ENCODE measurements around the gene ETFB. TPM values are rescaled to one million over a fixed set of nuclear protein-coding genes. Genes with fewer than 3 reads are reported as not detected.

ETFB gene
- total RNA-seq, 1 experiment from 2014 or later = 140 TPM

- no peak for TF ChIP-seq SIN3A (IDR thresholded peaks at IDR 0.05; ENCODE audit: low read depth)
- TF ChIP-seq EGR1 (IDR thresholded peaks at IDR 0.05; ENCODE audit: low read depth) = no peak
- no peak for TF ChIP-seq FOSL1 (IDR thresholded peaks at IDR 0.05; ENCODE audit: low read depth)
- TF ChIP-seq, protein P1, sequence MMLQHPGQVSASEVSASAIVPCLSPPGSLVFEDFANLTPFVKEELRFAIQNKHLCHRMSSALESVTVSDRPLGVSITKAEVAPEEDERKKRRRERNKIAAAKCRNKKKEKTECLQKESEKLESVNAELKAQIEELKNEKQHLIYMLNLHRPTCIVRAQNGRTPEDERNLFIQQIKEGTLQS (IDR thresholded peaks at IDR 0.05) = no peak
- TF ChIP-seq ELF1 (IDR thresholded peaks at IDR 0.05; ENCODE audit: borderline replicate concordance, low read depth) = no peak
- no peak for TF ChIP-seq YY1 (IDR thresholded peaks at IDR 0.05; ENCODE audit: extremely low read depth, insufficient replicate concordance, low read depth, low read length)
- no peak for TF ChIP-seq EZH2 (IDR thresholded peaks at IDR 0.05)
- no peak for TF ChIP-seq REST (IDR thresholded peaks at IDR 0.05; ENCODE audit: low read depth)
- no peak for TF ChIP-seq POLR2AphosphoS5 (IDR thresholded peaks at IDR 0.05; ENCODE audit: low read depth, low read length)
- TF ChIP-seq JUND (IDR thresholded peaks at IDR 0.05) = no peak
- no peak for TF ChIP-seq POLR2A (IDR thresholded peaks at IDR 0.05; ENCODE audit: borderline replicate concordance, extremely low read depth, insufficient read depth, insufficient read length)
- no peak for TF ChIP-seq ZBTB33 (IDR thresholded peaks at IDR 0.05; ENCODE audit: extremely low read depth, insufficient replicate concordance, low read length)
- no peak for TF ChIP-seq CTCF (IDR thresholded peaks at IDR 0.05 in 2 of 3, conservative IDR thresholded peaks at IDR 0.05 in 1 of 3; ENCODE audit: borderline replicate concordance in 1 of 3, insufficient read depth in 1 of 3, low read depth in 2 of 3, low read length in 2 of 3)
- no peak for TF ChIP-seq RAD21 (IDR thresholded peaks at IDR 0.05; ENCODE audit: low read depth)
- TF ChIP-seq SRF (IDR thresholded peaks at IDR 0.05; ENCODE audit: low read depth) = no peak
- no peak for TF ChIP-seq CBX3 (IDR thresholded peaks at IDR 0.05; ENCODE audit: low read depth)
- no peak for TF ChIP-seq CEBPB (IDR thresholded peaks at IDR 0.05; ENCODE audit: low read depth)
- TF ChIP-seq ZNF274 (IDR thresholded peaks at IDR 0.05; ENCODE audit: low read depth, low read length) = no peak
- TF ChIP-seq TCF7L2 (IDR thresholded peaks at IDR 0.05; ENCODE audit: borderline replicate concordance, extremely low read depth, insufficient read depth, insufficient read length) = no peak
- intact Hi-C loops (cut with micrococcal nuclease) = no loop called here
- Histone ChIP-seq H3K79me2 (ENCODE audit: insufficient read depth, low read length) (peaks cover 34% of the 10 kb centered on the region), H3K9ac (ENCODE audit: low read length) (no peak overlapping the region), H3K9me2 (ENCODE audit: insufficient read depth) (no peaks in the 10 kb centered on the region), H4K20me1 (ENCODE audit: insufficient read depth) (no peaks in the 10 kb centered on the region), H2AFZ (ENCODE audit: low read depth, low read length, poor library complexity, severe bottlenecking) (no peak overlapping the region), H3K4me1 (ENCODE audit: control insufficient read depth in 1 of 2, insufficient read depth in 2 of 2, low read length in 2 of 2) (peaks cover 28 to 33% of the 10 kb centered on the region in 2 experiments), H3K27ac (ENCODE audit: low read depth, low read length) (no peak overlapping the region), H3K4me3 (replicated peaks in 1 of 2; ENCODE audit: low read depth in 1 of 2, low read length in 2 of 2) (no peak overlapping the region), H3K36me3 (ENCODE audit: control insufficient read depth in 1 of 2, insufficient read depth in 2 of 2, low read length in 2 of 2) (no peaks in the 10 kb centered on the region), H3K4me2 (ENCODE audit: low read length) (no peak overlapping the region), H3K9me3 (ENCODE audit: control insufficient read depth in 1 of 2, insufficient read depth in 1 of 2, low read depth in 1 of 2, low read length in 2 of 2) (no peaks in the 10 kb centered on the region), H3K27me3 (ENCODE audit: insufficient read depth, low read length) (no peaks in the 10 kb centered on the region)
- RAD21 ChIA-PET (ENCODE audit: low non-redundant PET in 1 of 2, low total read pairs in 2 of 2, uncharacterized antibody in 2 of 2, unreplicated experiment in 2 of 2) = no interaction called here
- CTCF ChIA-PET = interaction anchor here (1.7 kb wide), 1 partner anchor 19 kb away, joined by 6 read pairs; no protein-coding TSS in a partner anchor
- no TSS peak for BruUV-seq (replicated peaks)
- ATAC-seq (no peak), DNase-seq (ENCODE audit: low read depth, low spot score) (no peak)
- POLR2A ChIA-PET = no interaction called here
These were observed 8.2 kb downstream of the ETFB start for GRCh38 chr19:51357952-51358351.

Data from HCT116 (cell line).